SU-DHL-6 (cell line): ENCODE data around the gene FBLN5.
"Not testable (repeated sequence)": the region's sequence is repeated elsewhere in the genome, so short reads cannot be mapped to it uniquely, and the experiment has no call there.

ENCODE experiments used
- H2AFZ ChIP-seq: fragments of 200-600 bp; sonication (generic); 2 replicates; pipeline ENCODE4 v1.6.1; 2014; ENCODE audit warnings: low read depth, mild to moderate bottlenecking, moderate library complexity, mixed read lengths, antibody characterized with exemption, low read length; ENCODE audit not compliant: severe bottlenecking
- H3F3A ChIP-seq: fragments of 200-600 bp; shearing (Covaris generic); 2 replicates; pipeline ENCODE4 v1.6.0; 2016; ENCODE audit warnings: antibody characterized with exemption, mild to moderate bottlenecking; ENCODE audit not compliant: insufficient read depth
- H3K27ac ChIP-seq: fragments of 200-600 bp; sonication (generic); 2 replicates; pipeline ENCODE4 v1.5.1; 2016; ENCODE audit warnings: low read depth, mild to moderate bottlenecking, low read length, moderate library complexity, mixed read lengths
- H3K27me3 ChIP-seq: fragments of 200-600 bp; sonication (generic), shearing (Covaris generic); 2 replicates; pipeline ENCODE4 v1.6.0; 2014; ENCODE audit warnings: mild to moderate bottlenecking, low read length
- H3K36me3 ChIP-seq: fragments of 200-600 bp; sonication (generic); 2 replicates; pipeline ENCODE4 v1.6.1; 2014; ENCODE audit warnings: mild to moderate bottlenecking, low read length, mixed read lengths
- H3K4me2 ChIP-seq: fragments of 300-600, 200-600 bp; shearing (Covaris generic), sonication (generic); 2 replicates; pipeline ENCODE4 v1.6.0; 2014; ENCODE audit warnings: low read length, low read depth, mild to moderate bottlenecking; ENCODE audit not compliant: poor library complexity, severe bottlenecking
- H3K4me3 ChIP-seq: fragments of 200-600 bp; sonication (generic); 2 replicates; pipeline ENCODE4 v1.5.1; 2014; ENCODE audit warnings: antibody characterized with exemption, low read length, mild to moderate bottlenecking, mixed read lengths; ENCODE audit not compliant: insufficient read depth, poor library complexity, severe bottlenecking
- H3K79me2 ChIP-seq: fragments of 200-600 bp; sonication (generic); 2 replicates; pipeline ENCODE4 v1.6.1; 2014; ENCODE audit warnings: mild to moderate bottlenecking, low read length, moderate library complexity; ENCODE audit not compliant: insufficient read depth
- H3K9ac ChIP-seq: fragments of 200-600 bp; sonication (generic); 2 replicates; pipeline ENCODE4 v1.7.0; 2014; ENCODE audit warnings: mild to moderate bottlenecking, low read length
- H3K9me2 ChIP-seq: fragments of 200-600 bp; sonication (generic); replicated peaks from 2 replicates; pipeline ENCODE4 v1.6.1; 2014; ENCODE audit warnings: low read length; ENCODE audit not compliant: insufficient read depth
- H3K9me3 ChIP-seq: fragments of 200-600 bp; sonication (generic); 2 replicates; pipeline ENCODE4 v1.6.1; 2014; ENCODE audit warnings: low read length, mixed read lengths; ENCODE audit not compliant: insufficient read depth
- H4K20me1 ChIP-seq: fragments of 200-600 bp; sonication (generic); 2 replicates; pipeline ENCODE4 v1.6.1; 2014; ENCODE audit warnings: low read depth, mild to moderate bottlenecking, antibody characterized with exemption, low read length, moderate library complexity, mixed read lengths
- EZH2phosphoT487 ChIP-seq: fragments of 200-600 bp; sonication (generic), shearing (Covaris generic); conservative IDR thresholded peaks from 2 replicates; pipeline ENCODE4 v1.6.1; 2018; ENCODE audit warnings: mild to moderate bottlenecking, antibody characterized with exemption, low read length, moderate library complexity, mixed read lengths
- TF ChIP-seq, protein P1 (sequence below): fragments of 200-600 bp; sonication (generic); IDR thresholded peaks from one replicate; pipeline ENCODE4 v1.5.1; 2017; ENCODE audit warnings: antibody characterized with exemption, mild to moderate bottlenecking, low read length, moderate library complexity; ENCODE audit not compliant: insufficient read depth, poor library complexity, severe bottlenecking

The FBLN5 gene

DNA sequence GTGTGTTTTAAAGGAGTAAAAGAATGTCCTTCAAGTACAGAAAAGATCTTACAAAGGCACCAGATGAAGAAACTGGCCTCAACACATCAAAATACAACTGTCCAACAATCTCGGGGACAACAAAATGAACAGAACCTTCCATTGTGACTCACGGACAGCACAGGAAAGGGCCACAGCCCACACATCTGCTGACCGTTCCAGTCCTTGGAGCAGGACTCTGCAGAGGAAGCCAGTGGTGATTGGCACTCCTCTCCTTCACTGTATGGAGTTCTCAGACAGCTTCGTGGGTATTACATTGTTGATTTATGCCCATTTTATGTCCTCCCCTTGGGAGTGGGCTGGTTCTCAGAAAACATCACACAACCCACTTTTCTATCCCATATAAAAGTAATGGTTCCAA, 47.7 kb downstream of the FBLN5 start:
- no peaks in the 10 kb centered on the region for H4K20me1 ChIP-seq
- H3K9me2 ChIP-seq, result no peaks in the 10 kb centered on the region
- H3K4me2 ChIP-seq, result no peak overlapping the region
- no peaks in the 10 kb centered on the region for H3K27me3 ChIP-seq
- H3K4me3 ChIP-seq, result no peak overlapping the region
- H3K79me2 ChIP-seq, result no peaks in the 10 kb centered on the region
- H3K36me3 ChIP-seq, result no peaks in the 10 kb centered on the region
- H2AFZ ChIP-seq, result no peak overlapping the region
- TF ChIP-seq EZH2phosphoT487, result no peak
- TF ChIP-seq, protein P1, sequence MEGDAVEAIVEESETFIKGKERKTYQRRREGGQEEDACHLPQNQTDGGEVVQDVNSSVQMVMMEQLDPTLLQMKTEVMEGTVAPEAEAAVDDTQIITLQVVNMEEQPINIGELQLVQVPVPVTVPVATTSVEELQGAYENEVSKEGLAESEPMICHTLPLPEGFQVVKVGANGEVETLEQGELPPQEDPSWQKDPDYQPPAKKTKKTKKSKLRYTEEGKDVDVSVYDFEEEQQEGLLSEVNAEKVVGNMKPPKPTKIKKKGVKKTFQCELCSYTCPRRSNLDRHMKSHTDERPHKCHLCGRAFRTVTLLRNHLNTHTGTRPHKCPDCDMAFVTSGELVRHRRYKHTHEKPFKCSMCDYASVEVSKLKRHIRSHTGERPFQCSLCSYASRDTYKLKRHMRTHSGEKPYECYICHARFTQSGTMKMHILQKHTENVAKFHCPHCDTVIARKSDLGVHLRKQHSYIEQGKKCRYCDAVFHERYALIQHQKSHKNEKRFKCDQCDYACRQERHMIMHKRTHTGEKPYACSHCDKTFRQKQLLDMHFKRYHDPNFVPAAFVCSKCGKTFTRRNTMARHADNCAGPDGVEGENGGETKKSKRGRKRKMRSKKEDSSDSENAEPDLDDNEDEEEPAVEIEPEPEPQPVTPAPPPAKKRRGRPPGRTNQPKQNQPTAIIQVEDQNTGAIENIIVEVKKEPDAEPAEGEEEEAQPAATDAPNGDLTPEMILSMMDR, result no peak
- H3K27ac ChIP-seq, result no peak overlapping the region
- no peaks in the 10 kb centered on the region for H3K9me3 ChIP-seq
- H3F3A ChIP-seq, result no peaks in the 10 kb centered on the region
- H3K9ac ChIP-seq, result no peak overlapping the region

DNA sequence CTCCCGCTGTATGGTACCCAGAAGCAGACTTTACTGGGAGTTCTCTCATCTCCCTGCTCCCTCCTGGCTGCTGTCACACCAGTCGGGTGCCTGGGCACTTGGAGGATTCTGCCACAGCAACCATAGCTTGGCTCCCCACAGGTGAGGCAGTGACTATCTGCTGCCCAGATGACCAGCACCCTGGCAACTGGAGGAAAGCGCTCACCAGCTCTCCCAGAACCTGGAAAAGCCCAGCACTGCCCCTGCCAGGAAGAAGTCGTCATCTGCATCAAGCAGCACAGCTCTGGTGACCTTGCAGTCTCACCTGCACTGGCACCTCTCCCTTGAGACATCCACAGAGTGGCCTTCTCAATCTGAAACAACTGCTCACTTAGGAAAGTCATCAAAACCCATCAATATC, 48.3 kb downstream of the FBLN5 start:
- Histone ChIP-seq H3F3A (no peaks in the 10 kb centered on the region), H3K4me2 (no peak overlapping the region), H3K79me2 (no peaks in the 10 kb centered on the region), H3K36me3 (no peaks in the 10 kb centered on the region), H3K9me3 (no peaks in the 10 kb centered on the region), H3K4me3 (no peak overlapping the region), H3K9ac (no peak overlapping the region), H3K27me3 (no peaks in the 10 kb centered on the region), H2AFZ (no peak overlapping the region), H4K20me1 (no peaks in the 10 kb centered on the region), H3K9me2 (no peaks in the 10 kb centered on the region), H3K27ac (no peak overlapping the region)
- no peak for TF ChIP-seq EZH2phosphoT487
- TF ChIP-seq, protein P1, result no peak

DNA sequence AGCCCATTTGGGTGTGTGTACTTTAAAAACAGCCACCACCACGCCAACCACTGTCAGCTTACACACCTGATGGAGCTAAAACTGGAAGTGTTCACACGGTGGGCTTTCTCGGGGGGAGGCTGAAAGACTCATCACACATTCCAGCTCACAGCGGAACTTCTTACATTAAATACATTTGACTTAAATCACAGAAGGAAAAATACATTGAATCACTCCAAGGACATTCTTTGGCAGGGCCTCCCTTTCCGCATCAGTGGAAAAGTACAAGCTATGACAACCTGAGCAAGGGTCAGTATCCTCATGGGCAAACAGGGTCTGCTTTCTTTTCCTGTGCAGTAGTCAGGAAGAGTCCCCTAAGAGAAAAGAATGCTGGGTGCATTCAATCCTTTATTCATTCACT, 49.1 kb downstream of the FBLN5 start:
- Histone ChIP-seq H3K27ac (no peak overlapping the region), H3K79me2 (no peaks in the 10 kb centered on the region), H3K9me2 (no peaks in the 10 kb centered on the region), H4K20me1 (no peaks in the 10 kb centered on the region), H3K4me3 (no peak overlapping the region), H2AFZ (no peak overlapping the region), H3K9ac (no peak overlapping the region), H3F3A (no peaks in the 10 kb centered on the region), H3K9me3 (no peaks in the 10 kb centered on the region), H3K36me3 (no peaks in the 10 kb centered on the region), H3K27me3 (no peaks in the 10 kb centered on the region), H3K4me2 (no peak overlapping the region)
- no peak for TF ChIP-seq EZH2phosphoT487
- TF ChIP-seq, protein P1, result no peak

DNA sequence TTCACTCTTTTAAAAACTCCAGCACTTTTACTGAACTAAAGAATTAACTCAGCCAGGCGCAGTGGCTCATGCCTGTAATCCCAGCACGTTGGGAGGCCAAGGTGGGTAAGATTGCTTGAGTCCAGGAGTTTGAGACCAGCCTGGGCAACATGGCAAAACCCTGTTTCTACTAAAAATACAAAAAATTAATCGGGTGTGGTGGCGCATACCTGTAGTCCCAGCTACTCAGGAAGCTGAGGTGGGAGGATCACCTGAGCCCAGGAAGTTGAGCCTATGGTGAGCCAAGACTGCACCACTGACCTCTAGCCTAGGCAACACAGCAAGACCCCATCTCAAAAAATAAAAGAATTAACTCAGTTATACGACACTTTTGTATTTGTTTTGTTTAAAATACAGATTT, 49.8 kb downstream of the FBLN5 start:
- H3K36me3 ChIP-seq, H3K4me3 ChIP-seq, H3K4me2 ChIP-seq: not testable (repeated sequence)

More for the DNA sequence above, 49.8 kb downstream of the FBLN5 start:
- not testable (repeated sequence) for H3K9me2 ChIP-seq, H2AFZ ChIP-seq, H3K27ac ChIP-seq, H4K20me1 ChIP-seq, H3F3A ChIP-seq, H3K9ac ChIP-seq, H3K9me3 ChIP-seq, H3K79me2 ChIP-seq, H3K27me3 ChIP-seq
